Prostate gland (tissue), 2 donors: ENCODE measurements around the gene PCDHA1. TPM values are rescaled to one million over a fixed set of nuclear protein-coding genes. Genes with fewer than 3 reads are reported as not detected.

Experiments
- DNase-seq: peaks from one replicate; pipeline ENCODE4 v3.0.0-alpha.2; 2019; ENCODE audit warnings: low spot score
- H3K27ac ChIP-seq, 2 donors: fragments of 200-600 bp; sonication (generic); 2 replicates each; pipeline ENCODE4 v1.5.1; 2017 to 2019
- H3K27me3 ChIP-seq: fragments of 200-600 bp; sonication (generic); replicated peaks from 2 replicates; pipeline ENCODE4 v1.5.1; 2019; ENCODE audit not compliant: insufficient read depth
- H3K36me3 ChIP-seq, 2 donors: fragments of 200-600 bp; sonication (generic); 1 replicate in 1 of 2; 2 replicates in 1 of 2; pipeline versions ENCODE4 v1.5.1 to v1.8.1; 2017 to 2019
- H3K4me1 ChIP-seq: fragments of 200-600 bp; sonication (generic); replicated peaks from 2 replicates; pipeline ENCODE4 v1.5.1; 2019
- H3K4me3 ChIP-seq, 2 donors: fragments of 200-600 bp; sonication (generic); 2 replicates each; pipeline ENCODE4 v1.5.1; 2017 to 2019
- H3K9me3 ChIP-seq: fragments of 200-600 bp; sonication (generic); 2 replicates; pipeline ENCODE4 v1.5.1; 2017
- POLR2A ChIP-seq: fragments of 450-650 bp; IDR thresholded peaks from one replicate; pipeline ENCODE4 v1.6.1; 2016; ENCODE audit warnings: antibody characterized with exemption, mild to moderate bottlenecking
- POLR2AphosphoS5 ChIP-seq: sonication (generic); formaldehyde crosslinking; IDR thresholded peaks from one replicate; pipeline ENCODE4 v1.6.1; 2017; ENCODE audit warnings: antibody characterized with exemption
- WGBS: methylation state at CpG from one replicate; pipeline ENCODE4 v1.1.5; 2018; 5-methylcytosine and 5-hydroxymethylcytosine counted together
- intact Hi-C: fragments of 100-400 bp; cut with DNase I; formaldehyde crosslinking; loops from one replicate; pipeline ENCODE4 v1.14.2; 2022
- total RNA-seq, 2 donors: library from RNA; depleted of rRNA; stranded (reverse); fragments of >200 nt; gene quantifications; one replicate each; pipeline ENCODE4 v1.1.0, GENCODE V29; 2016
- TF ChIP-seq, protein P1 (sequence below), 4 experiments: fragments of 200-600 bp in 2 of 4; fragments of 450-650 bp in 2 of 4; sonication (generic) in 2 of 4; IDR thresholded peaks; 1 replicate in 3 of 4; 2 replicates in 1 of 4; pipeline ENCODE4 v1.5.1; 2016 to 2019; ENCODE audit warnings: antibody characterized with exemption in 4 of 4, mild to moderate bottlenecking in 2 of 4, moderate library complexity in 2 of 4

Gene PCDHA1
- total RNA-seq, 2 donors from 2014 or later = 0.85 TPM; not detected in 1

DNA sequence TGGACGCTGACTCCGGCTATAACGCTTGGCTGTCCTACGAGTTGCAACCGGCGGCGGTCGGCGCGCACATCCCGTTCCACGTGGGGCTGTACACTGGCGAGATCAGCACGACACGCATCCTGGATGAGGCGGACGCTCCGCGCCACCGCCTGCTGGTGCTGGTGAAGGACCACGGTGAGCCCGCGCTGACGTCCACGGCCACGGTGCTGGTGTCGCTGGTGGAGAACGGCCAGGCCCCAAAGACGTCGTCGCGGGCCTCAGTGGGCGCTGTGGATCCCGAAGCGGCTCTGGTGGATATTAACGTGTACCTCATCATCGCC is 91.3 kb downstream of the PCDHA1 start:
- 35% methylated on average over 12 of the region's 37 CpGs for WGBS
- H3K4me1 ChIP-seq = no peaks in the 10 kb centered on the region
- H3K27ac ChIP-seq = no peak overlapping the region
- intact Hi-C loops = no loop called here
- no peaks in the 10 kb centered on the region for H3K36me3 ChIP-seq
- no peak overlapping the region for H3K4me3 ChIP-seq
- no peaks in the 10 kb centered on the region for H3K9me3 ChIP-seq
- DNase-seq = no peak
- H3K27me3 ChIP-seq = no peaks in the 10 kb centered on the region
- no peak for TF ChIP-seq POLR2AphosphoS5
- no peak for TF ChIP-seq POLR2A
- TF ChIP-seq, protein P1, sequence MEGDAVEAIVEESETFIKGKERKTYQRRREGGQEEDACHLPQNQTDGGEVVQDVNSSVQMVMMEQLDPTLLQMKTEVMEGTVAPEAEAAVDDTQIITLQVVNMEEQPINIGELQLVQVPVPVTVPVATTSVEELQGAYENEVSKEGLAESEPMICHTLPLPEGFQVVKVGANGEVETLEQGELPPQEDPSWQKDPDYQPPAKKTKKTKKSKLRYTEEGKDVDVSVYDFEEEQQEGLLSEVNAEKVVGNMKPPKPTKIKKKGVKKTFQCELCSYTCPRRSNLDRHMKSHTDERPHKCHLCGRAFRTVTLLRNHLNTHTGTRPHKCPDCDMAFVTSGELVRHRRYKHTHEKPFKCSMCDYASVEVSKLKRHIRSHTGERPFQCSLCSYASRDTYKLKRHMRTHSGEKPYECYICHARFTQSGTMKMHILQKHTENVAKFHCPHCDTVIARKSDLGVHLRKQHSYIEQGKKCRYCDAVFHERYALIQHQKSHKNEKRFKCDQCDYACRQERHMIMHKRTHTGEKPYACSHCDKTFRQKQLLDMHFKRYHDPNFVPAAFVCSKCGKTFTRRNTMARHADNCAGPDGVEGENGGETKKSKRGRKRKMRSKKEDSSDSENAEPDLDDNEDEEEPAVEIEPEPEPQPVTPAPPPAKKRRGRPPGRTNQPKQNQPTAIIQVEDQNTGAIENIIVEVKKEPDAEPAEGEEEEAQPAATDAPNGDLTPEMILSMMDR (IDR thresholded peaks at IDR 0.05) = no peak

DNA sequence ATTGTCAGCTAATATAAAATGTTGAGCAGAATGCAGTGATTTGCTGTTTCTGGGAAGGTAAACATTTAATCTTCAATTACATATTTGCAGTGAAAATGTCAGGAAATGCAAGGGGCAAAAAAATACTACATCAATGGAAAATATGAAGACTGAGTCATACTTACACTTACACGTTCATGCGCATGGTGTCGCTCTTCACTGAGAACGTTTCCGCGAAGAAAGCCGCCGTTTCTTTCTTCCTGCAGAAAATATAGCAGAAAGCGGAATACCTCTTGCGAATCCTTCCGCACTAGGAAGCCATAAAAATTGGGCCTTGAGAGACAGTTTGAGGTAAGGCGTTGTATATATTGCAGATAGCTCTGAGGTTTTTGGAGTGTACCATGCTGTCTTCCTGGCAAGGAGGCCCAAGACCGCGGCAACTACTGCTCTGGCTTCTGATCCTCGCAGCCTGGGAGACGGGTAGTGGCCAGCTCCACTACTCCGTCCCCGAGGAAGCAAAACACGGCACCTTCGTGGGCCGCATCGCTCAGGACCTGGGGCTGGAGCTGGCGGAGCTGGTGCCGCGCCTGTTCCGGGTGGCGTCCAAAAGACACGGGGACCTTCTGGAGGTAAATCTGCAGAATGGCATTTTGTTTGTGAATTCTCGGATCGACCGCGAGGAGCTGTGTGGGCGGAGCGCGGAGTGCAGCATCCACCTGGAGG is 96.1 kb downstream of the PCDHA1 start, which contains the start of gene PCDHA13:
Gene PCDHA13, plus strand, starts transcription at position 236 of the 702 bp plus-strand sequence. Its CDS starts 145 bp downstream, at position 381.
- DNase-seq = no peak
- H3K27ac ChIP-seq = no peak within 1 kb of the TSS
- H3K9me3 ChIP-seq = no peaks in the 10 kb centered on the region
- no peaks in the 10 kb centered on the region for H3K27me3 ChIP-seq
- H3K4me3 ChIP-seq = no peak within 1 kb of the TSS
- TF ChIP-seq, protein P1 (IDR thresholded peaks at IDR 0.05) = peak in 1 of 4 experiments; percentile 22
- no peak for TF ChIP-seq POLR2AphosphoS5
- no peaks in the 10 kb centered on the region for H3K4me1 ChIP-seq
- intact Hi-C loops = no loop called here
- 14% methylated on average over 35 of the region's 35 CpGs for WGBS
- no peaks in the 10 kb centered on the region for H3K36me3 ChIP-seq

DNA sequence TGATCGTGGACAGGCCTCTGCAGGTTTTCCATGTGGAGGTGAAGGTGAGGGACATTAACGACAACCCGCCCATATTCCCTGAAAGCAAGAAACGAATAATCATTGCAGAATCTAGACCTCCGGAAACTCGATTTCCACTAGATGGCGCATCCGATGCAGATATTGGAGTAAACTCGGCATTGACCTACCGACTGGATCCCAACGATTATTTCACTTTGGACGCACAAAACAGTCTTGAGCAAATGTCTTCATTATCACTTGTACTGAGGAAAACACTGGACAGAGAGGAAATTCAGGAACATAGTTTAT is 96.6 kb downstream of the PCDHA1 start:
- no peaks in the 10 kb centered on the region for H3K36me3 ChIP-seq
- no peak for DNase-seq
- no peaks in the 10 kb centered on the region for H3K4me1 ChIP-seq
- WGBS = 19% methylated on average over 12 of the region's 12 CpGs
- no peaks in the 10 kb centered on the region for H3K9me3 ChIP-seq
- no peak for TF ChIP-seq POLR2AphosphoS5
- TF ChIP-seq POLR2A = no peak
- TF ChIP-seq, protein P1 (IDR thresholded peaks at IDR 0.05) = no peak
- intact Hi-C loops = no loop called here
- H3K4me3 ChIP-seq = no peak overlapping the region
- H3K27ac ChIP-seq = no peak overlapping the region
- no peaks in the 10 kb centered on the region for H3K27me3 ChIP-seq

DNA sequence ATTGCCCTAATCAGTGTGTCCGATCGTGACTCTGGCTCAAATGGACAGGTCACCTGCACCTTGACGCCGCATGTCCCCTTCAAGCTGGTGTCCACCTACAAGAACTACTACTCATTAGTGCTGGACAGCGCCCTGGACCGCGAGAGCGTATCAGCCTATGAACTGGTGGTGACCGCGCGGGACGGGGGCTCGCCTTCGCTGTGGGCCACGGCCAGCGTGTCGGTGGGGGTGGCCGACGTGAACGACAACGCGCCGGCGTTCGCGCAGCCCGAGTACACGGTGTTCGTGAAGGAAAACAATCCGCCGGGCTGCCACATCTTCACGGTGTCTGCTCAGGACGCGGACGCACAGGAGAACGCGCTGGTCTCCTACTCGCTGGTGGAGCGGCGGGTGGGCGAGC is 97.4 kb downstream of the PCDHA1 start:
- intact Hi-C loops = no loop called here
- Histone ChIP-seq H3K27ac (no peak overlapping the region), H3K36me3 (no peaks in the 10 kb centered on the region), H3K4me1 (no peaks in the 10 kb centered on the region), H3K27me3 (no peaks in the 10 kb centered on the region), H3K9me3 (no peaks in the 10 kb centered on the region), H3K4me3 (no peak overlapping the region)
- no peak for DNase-seq
- no peak for TF ChIP-seq POLR2AphosphoS5
- TF ChIP-seq POLR2A = no peak
- TF ChIP-seq, protein P1 (IDR thresholded peaks at IDR 0.05) = no peak
- 37% methylated on average over 41 of the region's 41 CpGs for WGBS

DNA sequence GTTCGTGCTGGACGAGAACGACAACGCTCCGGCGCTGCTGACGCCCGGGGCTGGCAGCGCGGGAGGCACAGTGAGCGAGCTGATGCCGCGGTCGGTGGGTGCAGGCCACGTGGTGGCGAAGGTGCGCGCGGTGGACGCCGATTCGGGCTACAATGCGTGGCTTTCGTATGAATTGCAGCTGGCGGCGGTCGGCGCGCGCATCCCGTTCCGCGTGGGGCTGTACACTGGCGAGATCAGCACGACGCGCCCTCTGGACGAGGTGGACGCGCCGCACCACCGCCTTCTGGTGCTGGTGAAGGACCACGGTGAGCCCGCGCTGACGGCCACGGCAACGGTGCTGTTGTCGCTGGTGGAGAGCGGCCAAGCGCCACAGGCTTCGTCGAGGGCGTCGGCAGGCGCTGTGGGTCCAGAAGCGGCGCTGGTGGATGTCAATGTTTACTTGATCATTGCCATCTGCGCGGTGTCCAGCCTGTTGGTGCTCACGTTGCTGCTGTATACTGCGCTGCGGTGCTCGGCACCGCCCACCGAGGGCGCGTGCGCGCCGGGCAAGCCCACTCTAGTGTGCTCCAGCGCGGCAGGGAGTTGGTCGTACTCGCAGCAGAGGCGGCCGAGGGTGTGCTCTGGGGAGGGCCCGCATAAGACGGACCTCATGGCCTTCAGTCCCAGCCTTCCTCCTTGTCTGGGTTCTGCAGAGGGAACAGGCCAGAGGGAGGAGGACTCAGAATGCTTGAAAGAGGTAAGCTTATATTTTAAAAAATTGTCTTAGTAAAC is 98.2 kb downstream of the PCDHA1 start:
- no peaks in the 10 kb centered on the region for H3K36me3 ChIP-seq
- H3K9me3 ChIP-seq = no peaks in the 10 kb centered on the region
- TF ChIP-seq, protein P1 (IDR thresholded peaks at IDR 0.05) = no peak
- intact Hi-C loops = no loop called here
- no peaks in the 10 kb centered on the region for H3K4me1 ChIP-seq
- no peak for DNase-seq
- no peaks in the 10 kb centered on the region for H3K27me3 ChIP-seq
- H3K4me3 ChIP-seq = no peak overlapping the region
- 38% methylated on average over 42 of the region's 79 CpGs for whole genome bisulfite sequencing
- no peak overlapping the region for H3K27ac ChIP-seq
